GM12872 (cell line): Measurements from ENCODE around the gene ADIPOQ.

Experiments used
- TF ChIP-seq, protein P1 (sequence below): IDR thresholded peaks from 3 replicates; pipeline ENCODE4 v1.5.1; 2011; ENCODE audit warnings: low read depth, mild to moderate bottlenecking, low read length, moderate library complexity; ENCODE audit not compliant: insufficient read depth

The ADIPOQ gene

DNA sequence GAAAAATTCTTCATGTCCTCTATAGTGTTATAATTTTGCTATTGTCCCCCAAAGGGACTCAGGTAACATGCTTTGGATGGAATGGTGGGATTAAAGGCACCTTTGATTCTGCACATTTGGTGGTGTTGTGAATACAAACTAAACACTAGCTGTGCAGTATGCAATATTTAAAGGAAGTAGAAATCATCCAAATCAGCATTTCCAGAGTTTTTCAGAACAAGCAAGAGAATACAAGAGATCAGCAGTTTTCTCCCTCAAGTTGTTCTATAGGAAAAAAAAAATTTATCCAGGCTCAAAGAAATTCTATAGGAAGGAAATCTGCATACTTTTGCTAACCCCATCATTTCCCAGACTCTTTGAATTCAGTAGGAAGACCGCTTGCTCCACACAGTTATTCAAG, 10.2 kb upstream of the ADIPOQ start:
- TF ChIP-seq, protein P1, sequence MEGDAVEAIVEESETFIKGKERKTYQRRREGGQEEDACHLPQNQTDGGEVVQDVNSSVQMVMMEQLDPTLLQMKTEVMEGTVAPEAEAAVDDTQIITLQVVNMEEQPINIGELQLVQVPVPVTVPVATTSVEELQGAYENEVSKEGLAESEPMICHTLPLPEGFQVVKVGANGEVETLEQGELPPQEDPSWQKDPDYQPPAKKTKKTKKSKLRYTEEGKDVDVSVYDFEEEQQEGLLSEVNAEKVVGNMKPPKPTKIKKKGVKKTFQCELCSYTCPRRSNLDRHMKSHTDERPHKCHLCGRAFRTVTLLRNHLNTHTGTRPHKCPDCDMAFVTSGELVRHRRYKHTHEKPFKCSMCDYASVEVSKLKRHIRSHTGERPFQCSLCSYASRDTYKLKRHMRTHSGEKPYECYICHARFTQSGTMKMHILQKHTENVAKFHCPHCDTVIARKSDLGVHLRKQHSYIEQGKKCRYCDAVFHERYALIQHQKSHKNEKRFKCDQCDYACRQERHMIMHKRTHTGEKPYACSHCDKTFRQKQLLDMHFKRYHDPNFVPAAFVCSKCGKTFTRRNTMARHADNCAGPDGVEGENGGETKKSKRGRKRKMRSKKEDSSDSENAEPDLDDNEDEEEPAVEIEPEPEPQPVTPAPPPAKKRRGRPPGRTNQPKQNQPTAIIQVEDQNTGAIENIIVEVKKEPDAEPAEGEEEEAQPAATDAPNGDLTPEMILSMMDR, result no peak

DNA sequence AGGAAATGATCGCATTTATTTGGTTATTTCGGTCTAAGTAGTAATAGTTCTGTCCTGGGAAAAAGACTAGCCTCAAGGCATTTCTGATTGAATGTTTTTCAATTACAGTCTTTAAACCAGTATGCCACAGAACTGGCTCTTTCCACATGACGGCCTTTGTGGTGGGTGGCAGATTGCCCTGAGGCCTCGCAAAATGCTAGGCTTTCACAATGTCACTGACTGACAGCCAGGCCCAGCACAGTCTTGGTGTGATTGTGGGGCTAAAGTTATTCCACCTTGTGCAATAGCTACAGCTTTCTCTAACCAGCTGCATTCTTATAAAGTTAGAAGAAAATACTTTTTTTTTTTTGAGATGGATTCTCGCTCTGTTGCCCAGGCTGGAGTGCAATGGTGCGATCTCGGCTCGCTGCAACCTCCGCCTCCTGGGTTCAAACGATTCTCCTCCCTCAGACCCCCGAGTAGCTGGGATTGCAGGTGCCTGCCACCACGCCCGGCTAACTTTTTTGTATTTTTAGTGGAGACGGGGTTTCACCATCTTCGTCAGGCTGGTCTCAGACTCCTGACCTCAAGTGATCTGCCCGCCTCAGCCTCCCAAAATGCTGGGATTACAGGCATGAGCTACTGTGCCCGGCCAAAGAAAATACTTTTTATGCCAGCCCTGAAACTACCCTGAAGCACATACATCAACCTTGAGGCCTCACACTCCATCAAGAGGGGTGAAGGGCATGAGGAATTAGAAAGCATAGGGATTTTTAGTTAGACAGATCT, 2.5 kb upstream of the ADIPOQ start:
- TF ChIP-seq, protein P1, result no peak

DNA sequence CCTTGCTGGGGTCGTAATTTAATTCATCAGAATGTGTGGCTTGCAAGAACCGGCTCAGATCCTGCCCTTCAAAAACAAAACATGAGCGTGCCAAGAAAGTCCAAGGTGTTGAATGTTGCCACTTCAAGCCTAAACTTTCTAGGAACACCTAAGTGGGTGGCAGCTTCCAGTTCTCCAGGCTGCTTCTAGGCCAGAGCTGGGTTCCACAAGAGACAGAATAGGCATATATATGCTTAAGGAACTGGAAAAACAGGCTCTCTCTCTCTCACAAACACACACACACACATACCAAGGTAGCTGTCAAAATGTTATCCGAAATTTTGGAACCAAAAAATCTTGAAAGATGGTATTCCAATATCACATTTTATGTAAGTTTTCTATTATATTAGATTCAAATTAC, 890 bp upstream of the ADIPOQ start:
- TF ChIP-seq, protein P1, result no peak

DNA sequence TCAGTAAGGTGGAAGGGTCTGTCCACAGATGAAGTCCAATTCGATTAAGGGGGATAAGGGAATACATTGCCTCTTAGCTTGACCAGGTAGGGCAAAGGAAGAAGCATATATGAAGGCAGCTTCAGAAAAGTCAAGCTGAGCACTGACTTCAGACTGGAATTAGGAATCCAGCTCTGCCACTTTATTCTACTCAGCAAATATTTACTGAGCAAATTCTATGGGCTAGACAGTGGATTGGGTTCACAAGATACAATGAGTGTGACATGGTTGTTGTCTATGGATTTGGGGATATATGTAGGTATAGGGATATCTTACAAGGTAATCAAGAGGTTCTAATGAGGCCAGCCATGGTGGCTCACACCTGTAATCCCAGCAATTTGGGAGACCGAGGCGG, 526 bp downstream of the ADIPOQ start:
- TF ChIP-seq, protein P1, result no peak

DNA sequence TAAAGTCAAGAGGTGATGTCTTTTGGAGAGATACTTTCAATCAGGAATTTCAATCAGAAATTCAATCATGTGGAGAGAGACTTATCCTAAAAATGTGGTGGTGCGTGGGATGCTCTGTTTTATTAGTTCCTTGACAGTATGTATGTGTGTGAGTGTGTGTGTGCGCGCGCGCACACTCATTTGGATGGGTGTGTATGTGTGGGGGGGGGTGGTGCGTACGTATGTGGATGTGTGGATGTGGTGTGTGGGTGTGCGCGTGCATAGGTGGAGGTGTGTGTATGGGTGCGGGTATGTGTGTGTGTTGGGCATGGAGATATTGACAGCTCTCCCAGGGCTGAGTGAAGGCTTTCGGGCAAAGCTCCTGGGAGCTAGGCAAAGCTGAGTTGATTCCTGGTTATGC, 2.4 kb downstream of the ADIPOQ start:
- TF ChIP-seq, protein P1, result no peak

DNA sequence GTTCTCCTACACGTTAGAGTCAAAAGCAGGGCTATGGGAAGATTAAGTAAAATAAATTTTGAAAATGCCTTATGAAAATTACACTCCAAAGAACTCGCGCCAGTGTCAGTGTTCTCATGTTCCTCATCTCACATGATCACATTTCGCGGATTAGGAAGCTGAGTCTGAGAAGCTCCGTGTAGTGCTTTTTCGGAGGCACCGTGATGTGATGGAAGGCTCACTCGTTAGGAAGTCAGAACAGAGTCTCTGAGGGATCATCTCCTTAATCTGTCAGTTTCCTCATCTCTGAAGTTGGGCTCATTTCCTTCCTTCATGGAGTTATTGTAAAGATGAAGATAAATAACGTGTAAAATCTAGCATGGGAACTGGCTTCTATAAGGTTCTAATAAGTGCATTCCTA, 3.2 kb downstream of the ADIPOQ start:
- TF ChIP-seq, protein P1, result no peak

DNA sequence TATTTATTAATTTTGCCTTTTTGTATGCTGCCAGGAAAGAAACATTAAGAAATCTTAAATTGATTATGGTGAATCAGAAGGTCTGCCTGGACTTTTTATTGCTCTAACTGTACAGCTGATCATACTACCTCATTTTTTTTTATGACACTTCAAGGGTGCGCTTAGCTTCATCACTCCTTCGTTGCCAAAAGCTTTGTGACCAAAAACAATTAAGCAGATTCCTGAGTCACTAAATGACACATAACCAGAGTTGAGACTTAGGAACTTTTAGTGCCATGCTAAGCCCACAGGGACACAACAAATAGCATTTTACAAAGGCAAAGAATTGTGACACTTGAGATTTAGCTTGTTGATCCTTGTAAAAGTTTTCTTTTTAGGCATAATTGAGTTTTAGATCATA, 4.9 kb downstream of the ADIPOQ start:
- TF ChIP-seq, protein P1, result no peak
